WI38 (cell line): ENCODE results near the gene KRTAP10-8.

Source experiments
- H3K4me3 ChIP-seq: 2 replicates; pipeline ENCODE4 v1.5.1; 2011; ENCODE audit warnings: low read depth, mild to moderate bottlenecking, control low read depth, low read length
- TF ChIP-seq, protein P1 (sequence below): IDR thresholded peaks from 2 replicates; pipeline ENCODE4 v1.5.1; 2012; ENCODE audit warnings: low read depth, mild to moderate bottlenecking, control low read depth, low read length

KRTAP10-8 gene

GRCh38 chr21:44649521-44650100 is 37.7 kb downstream of the KRTAP10-8 start:
- no peak overlapping the region for H3K4me3 ChIP-seq
- TF ChIP-seq, protein P1, sequence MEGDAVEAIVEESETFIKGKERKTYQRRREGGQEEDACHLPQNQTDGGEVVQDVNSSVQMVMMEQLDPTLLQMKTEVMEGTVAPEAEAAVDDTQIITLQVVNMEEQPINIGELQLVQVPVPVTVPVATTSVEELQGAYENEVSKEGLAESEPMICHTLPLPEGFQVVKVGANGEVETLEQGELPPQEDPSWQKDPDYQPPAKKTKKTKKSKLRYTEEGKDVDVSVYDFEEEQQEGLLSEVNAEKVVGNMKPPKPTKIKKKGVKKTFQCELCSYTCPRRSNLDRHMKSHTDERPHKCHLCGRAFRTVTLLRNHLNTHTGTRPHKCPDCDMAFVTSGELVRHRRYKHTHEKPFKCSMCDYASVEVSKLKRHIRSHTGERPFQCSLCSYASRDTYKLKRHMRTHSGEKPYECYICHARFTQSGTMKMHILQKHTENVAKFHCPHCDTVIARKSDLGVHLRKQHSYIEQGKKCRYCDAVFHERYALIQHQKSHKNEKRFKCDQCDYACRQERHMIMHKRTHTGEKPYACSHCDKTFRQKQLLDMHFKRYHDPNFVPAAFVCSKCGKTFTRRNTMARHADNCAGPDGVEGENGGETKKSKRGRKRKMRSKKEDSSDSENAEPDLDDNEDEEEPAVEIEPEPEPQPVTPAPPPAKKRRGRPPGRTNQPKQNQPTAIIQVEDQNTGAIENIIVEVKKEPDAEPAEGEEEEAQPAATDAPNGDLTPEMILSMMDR: no peak

- TF ChIP-seq, protein P1: no peak
- no peak overlapping the region for H3K4me3 ChIP-seq
Measured at GRCh38 chr21:44650265-44650972, 38.5 kb downstream of the KRTAP10-8 start.

GRCh38 chr21:44650973-44651675 is 39.2 kb downstream of the KRTAP10-8 start:
- TF ChIP-seq, protein P1: no peak
- no peak overlapping the region for H3K4me3 ChIP-seq

GRCh38 chr21:44653123-44653522 is 41.2 kb downstream of the KRTAP10-8 start:
- TF ChIP-seq, protein P1: no peak
- H3K4me3 ChIP-seq: no peak overlapping the region

DNA sequence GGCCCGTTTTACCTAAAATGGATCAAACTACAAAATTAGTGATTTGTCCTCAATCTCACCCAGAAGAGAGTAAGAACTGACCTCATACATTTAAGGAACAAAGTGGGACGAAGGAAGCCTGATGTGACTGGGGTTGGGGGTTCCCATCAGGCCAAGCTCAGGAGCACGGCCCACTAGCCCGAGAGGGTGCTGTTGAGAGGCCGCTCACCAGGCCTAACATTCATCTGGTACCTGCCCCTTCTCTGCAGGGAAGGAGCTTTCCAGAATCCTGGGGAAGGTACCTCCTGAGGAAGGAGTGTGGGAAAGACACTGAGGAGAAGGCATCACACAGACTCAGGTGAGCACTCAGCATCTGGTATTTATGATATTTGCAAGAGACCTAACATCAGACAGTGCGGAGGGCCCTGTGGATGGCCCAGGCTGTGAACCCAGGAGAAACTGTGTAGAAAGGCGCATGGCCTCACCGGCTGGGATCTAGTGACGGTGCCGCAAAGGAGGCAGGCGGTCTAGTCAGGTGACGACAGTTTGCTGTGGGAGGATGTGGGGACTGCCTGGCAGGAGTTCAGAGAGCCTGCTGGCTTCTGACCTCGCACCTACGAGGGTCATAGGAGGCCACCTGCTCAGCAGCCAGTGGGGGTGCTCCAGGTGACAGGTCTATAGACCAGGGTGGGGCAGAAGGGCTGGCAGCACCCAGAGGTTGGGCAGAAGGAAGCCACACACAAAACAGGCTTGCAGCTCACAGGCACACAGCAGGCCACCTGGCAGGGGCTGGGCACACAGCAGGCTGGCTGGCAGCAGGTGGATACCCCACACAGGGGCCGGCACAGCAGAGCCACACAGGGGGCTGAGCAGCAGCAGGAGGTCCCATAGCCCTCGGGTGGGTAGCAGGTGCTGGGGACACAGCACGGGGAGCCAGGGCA is 42.0 kb downstream of the KRTAP10-8 start:
- TF ChIP-seq, protein P1: no peak
- no peak overlapping the region for H3K4me3 ChIP-seq

- no peak within 1 kb of the TSS for H3K4me3 ChIP-seq
- TF ChIP-seq, protein P1: no peak
Measured at GRCh38 chr21:44654576-44655175, 42.8 kb downstream of the KRTAP10-8 start, which contains the start of gene KRTAP12-4. KRTAP12-4 (minus strand) TSS chr21:44654659; CDS start chr21:44654614, 45 bp downstream.
